Raji (cell line): ENCODE results near the gene STRN4.
A peak's percentile ranks its signal among the peaks of the same experiment; 100 is the strongest.

Experiments used
- POLR2A ChIP-seq: IDR thresholded peaks from 2 replicates; pipeline ENCODE4 v1.6.1; 2011; ENCODE audit warnings: low read depth, low read length, control low read depth; ENCODE audit not compliant: insufficient read depth

The STRN4 gene

GRCh38 chr19:46717034-46717715, 29.1 kb downstream of the STRN4 start, which contains the start of gene PRKD2:
Gene PRKD2, minus strand, starts transcription at chr19:46717114. Its CDS starts 744 bp downstream, at chr19:46716370.
- TF ChIP-seq POLR2A = peak; percentile 63

GRCh38 chr19:46716672-46717033, 29.6 kb downstream of the STRN4 start:
- no peak for TF ChIP-seq POLR2A

GRCh38 chr19:46715975-46716671, 30.1 kb downstream of the STRN4 start:
- TF ChIP-seq POLR2A = no peak

- TF ChIP-seq POLR2A = no peak
Observed at GRCh38 chr19:46715620-46715974, 30.7 kb downstream of the STRN4 start.

GRCh38 chr19:46714444-46715106, 31.7 kb downstream of the STRN4 start:
- peak; percentile 19; the same call in 1 of the 2 replicates for TF ChIP-seq POLR2A

- peak; percentile 40; the same call in 1 of the 2 replicates for TF ChIP-seq POLR2A
Observed at GRCh38 chr19:46713781-46714443, 32.3 kb downstream of the STRN4 start.

GRCh38 chr19:46710687-46711086, 35.6 kb downstream of the STRN4 start:
- TF ChIP-seq POLR2A = no peak

GRCh38 chr19:46704379-46705076, 41.7 kb downstream of the STRN4 start:
- no peak for TF ChIP-seq POLR2A

- no peak for TF ChIP-seq POLR2A
Observed at GRCh38 chr19:46700704-46701103, 45.5 kb downstream of the STRN4 start.

- TF ChIP-seq POLR2A = no peak
Observed at GRCh38 chr19:46698395-46699321, 47.6 kb downstream of the STRN4 start.

GRCh38 chr19:46697204-46697960, 48.9 kb downstream of the STRN4 start:
- no peak for TF ChIP-seq POLR2A

- TF ChIP-seq POLR2A = no peak
Observed at GRCh38 chr19:46696866-46697203, 49.4 kb downstream of the STRN4 start.

- TF ChIP-seq POLR2A = no peak
Observed at GRCh38 chr19:46696052-46696451, 50.2 kb downstream of the STRN4 start.
